ENCODE measurements around the gene DIAPH2.

DIAPH2 gene

GRCh38 chrX:97132664-97133415, 448.2 kb downstream of the DIAPH2 start:
- no peak for DNase-seq (ENCODE audit: insufficient read length, low spot score)
- peak; percentile 23 for FAIRE-seq

- FAIRE-seq (no peak), DNase-seq (ENCODE audit: insufficient read length, low spot score) (no peak)
Measured at GRCh38 chrX:97145934-97146333, 461.3 kb downstream of the DIAPH2 start.

- DNase-seq (ENCODE audit: insufficient read length, low spot score) (no peak), FAIRE-seq (no peak)
Measured at GRCh38 chrX:97155816-97156215, 471.2 kb downstream of the DIAPH2 start.

- DNase-seq (ENCODE audit: insufficient read length, low spot score) (no peak), FAIRE-seq (no peak)
Measured at GRCh38 chrX:97158269-97158668, 473.6 kb downstream of the DIAPH2 start.

GRCh38 chrX:97159916-97160800, 475.5 kb downstream of the DIAPH2 start:
- FAIRE-seq (no peak), DNase-seq (ENCODE audit: insufficient read length, low spot score) (no peak)

GRCh38 chrX:97167333-97167732, 482.7 kb downstream of the DIAPH2 start:
- no peak for DNase-seq (ENCODE audit: insufficient read length, low spot score)
- FAIRE-seq = no peak

GRCh38 chrX:97168646-97169045, 484.0 kb downstream of the DIAPH2 start:
- peak; percentile 1 for DNase-seq (ENCODE audit: insufficient read length, low spot score)
- FAIRE-seq = peak; percentile 21

GRCh38 chrX:97175147-97175546, 490.5 kb downstream of the DIAPH2 start:
- FAIRE-seq = no peak
- no peak for DNase-seq (ENCODE audit: insufficient read length, low spot score)

- no peak for DNase-seq (ENCODE audit: insufficient read length, low spot score)
- no peak for FAIRE-seq
Measured at GRCh38 chrX:97189668-97190067, 505.0 kb downstream of the DIAPH2 start.

GRCh38 chrX:97199501-97199900, 514.9 kb downstream of the DIAPH2 start:
- no peak for FAIRE-seq

GRCh38 chrX:97200454-97200853, 515.8 kb downstream of the DIAPH2 start:
- FAIRE-seq (no peak), DNase-seq (ENCODE audit: insufficient read length, low spot score) (no peak)

More at GRCh38 chrX:97199501-97199900, 514.9 kb downstream of the DIAPH2 start:
- DNase-seq (ENCODE audit: insufficient read length, low spot score) = no peak

GRCh38 chrX:97210501-97210900, 525.9 kb downstream of the DIAPH2 start:
- FAIRE-seq (no peak), DNase-seq (ENCODE audit: insufficient read length, low spot score) (no peak)

- DNase-seq (ENCODE audit: insufficient read length, low spot score) = no peak
- no peak for FAIRE-seq
Measured at GRCh38 chrX:97211070-97211469, 526.4 kb downstream of the DIAPH2 start.

GRCh38 chrX:97215186-97215585, 530.5 kb downstream of the DIAPH2 start:
- DNase-seq (ENCODE audit: insufficient read length, low spot score) (no peak), FAIRE-seq (no peak)

- no peak for FAIRE-seq
- no peak for DNase-seq (ENCODE audit: insufficient read length, low spot score)
Measured at GRCh38 chrX:97224148-97224547, 539.5 kb downstream of the DIAPH2 start.

- FAIRE-seq (no peak), DNase-seq (ENCODE audit: insufficient read length, low spot score) (no peak)
Measured at GRCh38 chrX:97229318-97229717, 544.7 kb downstream of the DIAPH2 start.

GRCh38 chrX:97230948-97231347, 546.3 kb downstream of the DIAPH2 start:
- no peak for DNase-seq (ENCODE audit: insufficient read length, low spot score)
- FAIRE-seq = peak; percentile 54

- DNase-seq (ENCODE audit: insufficient read length, low spot score) (peak; percentile 2), FAIRE-seq (peak; percentile 99)
Measured at GRCh38 chrX:97234471-97235081, 549.9 kb downstream of the DIAPH2 start.

GRCh38 chrX:97238632-97239031, 554.0 kb downstream of the DIAPH2 start:
- DNase-seq (ENCODE audit: insufficient read length, low spot score) = no peak
- no peak for FAIRE-seq

GRCh38 chrX:97252111-97252510, 567.5 kb downstream of the DIAPH2 start:
- no peak for DNase-seq (ENCODE audit: insufficient read length, low spot score)
- no peak for FAIRE-seq

- DNase-seq (ENCODE audit: insufficient read length, low spot score) = no peak
- FAIRE-seq = no peak
Measured at GRCh38 chrX:97260679-97261078, 576.0 kb downstream of the DIAPH2 start.

Data from GM19239 (cell line).